Endothelial cell of umbilical vein (primary cell): Measurements from ENCODE around the gene TROAP. TPM values are rescaled to one million over a fixed set of nuclear protein-coding genes. Genes with fewer than 3 reads are reported as not detected.

ENCODE experiments used
- BruUV-seq: library from RNA; stranded (reverse); fragments of 400-500 nt; replicated peaks from 2 replicates; lab custom pipeline; 2021; lab: Mats Ljungman, UMichigan
- CTCF ChIA-PET: fragments of 300-600, 350-600 bp; sonication (Branson Sonifier 250); formaldehyde crosslinking; loops from one replicate; lab custom pipeline; 2021; ENCODE audit warnings: antibody characterized with exemption, inconsistent platforms; lab: Charles Lee
- POLR2A ChIA-PET: fragments of 300-600, 350-600 bp; sonication (Branson Sonifier 250); formaldehyde crosslinking; loops from one replicate; lab custom pipeline; 2021; ENCODE audit warnings: antibody characterized with exemption, inconsistent platforms; lab: Charles Lee
- DNase-seq: peaks from one replicate; pipeline ENCODE4 v3.0.0-alpha.2; 2011; ENCODE audit warnings: low read depth, low spot score
- FAIRE-seq: peaks from 2 replicates; lab custom pipeline; 2011; peaks lifted over from hg19 to GRCh38; lab: Jason Lieb, UNC
- H2AFZ ChIP-seq: 2 replicates; pipeline ENCODE4 v1.6.0; 2012; ENCODE audit warnings: low read depth, low read length, control low read depth, inconsistent platforms
- H3K27ac ChIP-seq: 2 replicates; pipeline ENCODE4 v1.5.1; 2011; ENCODE audit warnings: low read depth, mild to moderate bottlenecking, control low read depth, low read length, moderate library complexity; ENCODE audit not compliant: insufficient read depth
- H3K27me3 ChIP-seq, 2 experiments: 2 replicates each; pipeline versions ENCODE4 v1.6.0 to v1.6.1; 2011; ENCODE audit warnings: low read length in 2 of 2, mixed read lengths in 1 of 2; ENCODE audit not compliant: control insufficient read depth in 2 of 2, insufficient read depth in 2 of 2
- H3K36me3 ChIP-seq, 2 experiments: 2 replicates in 1 of 2; 3 replicates in 1 of 2; pipeline ENCODE4 v1.5.1; 2011; ENCODE audit warnings: low read length in 2 of 2, mild to moderate bottlenecking in 1 of 2, moderate library complexity in 1 of 2; ENCODE audit not compliant: control insufficient read depth in 2 of 2, insufficient read depth in 2 of 2; ENCODE audit errors: extremely low read depth in 1 of 2
- H3K4me1 ChIP-seq: 3 replicates; pipeline ENCODE4 v1.5.1; 2011; ENCODE audit warnings: mild to moderate bottlenecking, low read length; ENCODE audit not compliant: control insufficient read depth, insufficient read depth; ENCODE audit errors: extremely low read depth
- H3K4me2 ChIP-seq: 2 replicates; pipeline ENCODE4 v1.6.1; 2011; ENCODE audit warnings: low read length, control low read depth, mixed read lengths; ENCODE audit not compliant: insufficient read depth
- H3K4me3 ChIP-seq, 3 experiments: fragments of 200-600 bp in 1 of 3; sonication (generic), shearing (Covaris generic) in 1 of 3; replicated peaks in 1 of 3; 2 replicates each; pipeline ENCODE4 v1.5.1; 2011 to 2016; ENCODE audit warnings: control low read depth in 3 of 3, low read length in 3 of 3, mild to moderate bottlenecking in 2 of 3, inconsistent platforms in 1 of 3, low read depth in 1 of 3, moderate library complexity in 1 of 3; ENCODE audit not compliant: insufficient read depth in 1 of 3
- H3K79me2 ChIP-seq: 2 replicates; pipeline ENCODE4 v1.6.0; 2012; ENCODE audit warnings: low read length, inconsistent platforms; ENCODE audit not compliant: control insufficient read depth, insufficient read depth
- H3K9ac ChIP-seq: replicated peaks from 2 replicates; pipeline ENCODE3; 2011; ENCODE audit warnings: low read length, control low read depth; ENCODE audit not compliant: insufficient read depth; ENCODE audit errors: extremely low read depth
- H3K9me1 ChIP-seq: replicated peaks from 3 replicates; pipeline ENCODE4 v1.6.0; 2011; ENCODE audit warnings: mild to moderate bottlenecking, low read length; ENCODE audit not compliant: control insufficient read depth, insufficient read depth; ENCODE audit errors: extremely low read depth
- H3K9me3 ChIP-seq: replicated peaks from 2 replicates; pipeline ENCODE4 v1.5.1; 2012; ENCODE audit warnings: low read length, inconsistent platforms; ENCODE audit not compliant: control insufficient read depth, insufficient read depth
- H4K20me1 ChIP-seq: replicated peaks from 2 replicates; pipeline ENCODE3; 2011; ENCODE audit warnings: mild to moderate bottlenecking, low read length; ENCODE audit not compliant: control insufficient read depth, insufficient read depth; ENCODE audit errors: extremely low read depth
- EZH2 ChIP-seq: IDR thresholded peaks from 2 replicates; pipeline ENCODE4 v1.6.1; 2012; ENCODE audit warnings: borderline replicate concordance, low read depth, mild to moderate bottlenecking, moderate library complexity, low read length, inconsistent platforms; ENCODE audit not compliant: severe bottlenecking
- FOS ChIP-seq: IDR thresholded peaks from 2 replicates; pipeline ENCODE4 v1.6.1; 2011; ENCODE audit warnings: mild to moderate bottlenecking, low read length, moderate library complexity, borderline replicate concordance; ENCODE audit not compliant: insufficient read depth
- GATA2 ChIP-seq: IDR thresholded peaks from 2 replicates; pipeline ENCODE4 v1.7.0; 2011; ENCODE audit warnings: low read depth, mild to moderate bottlenecking, moderate library complexity, mixed read lengths, low read length; ENCODE audit not compliant: insufficient read length, insufficient read depth
- JUN ChIP-seq: IDR thresholded peaks from 2 replicates; pipeline ENCODE4 v1.6.1; 2011; ENCODE audit warnings: borderline replicate concordance, low read depth; ENCODE audit not compliant: insufficient read length, insufficient read depth
- MAX ChIP-seq: IDR thresholded peaks from 2 replicates; pipeline ENCODE4 v1.6.1; 2011; ENCODE audit not compliant: insufficient read depth, insufficient read length
- MYC ChIP-seq: IDR thresholded peaks from one replicate; pipeline ENCODE4 v1.6.1; 2011; ENCODE audit warnings: mild to moderate bottlenecking, low read depth, low read length
- POLR2A ChIP-seq: IDR thresholded peaks from 2 replicates; pipeline ENCODE4 v1.6.1; 2012; ENCODE audit warnings: low read depth, mild to moderate bottlenecking, control low read depth, low read length
- POLR2AphosphoS5 ChIP-seq: IDR thresholded peaks from 2 replicates; pipeline ENCODE4 v1.6.1; 2012; ENCODE audit warnings: low read depth, mild to moderate bottlenecking, control low read depth, low read length, moderate library complexity; ENCODE audit not compliant: insufficient read depth
- dilution Hi-C: fragments of 300-500 bp; cut with MboI; formaldehyde crosslinking; loops from one replicate; pipeline ENCODE4 v1.15.0; 2019; ENCODE audit warnings: low sequenced_read_pairs; ENCODE audit not compliant: extremely low pct_ligation_motif_present
- intact Hi-C: fragments of 100-400 bp; cut with micrococcal nuclease; formaldehyde crosslinking; loops from one replicate; pipeline ENCODE4 v1.10.0; 2022
- polyA plus RNA-seq, 4 experiments: library from polyadenylated mRNA; depleted of rRNA in 3 of 4; stranded (reverse) in 3 of 4; unstranded in 1 of 4; fragments of >200 nt; gene quantifications; 2 replicates each; pipeline versions ENCODE4 v1.2.1 to v1.2.3, GENCODE V29; 2011 to 2012; ENCODE audit warnings: missing spikeins in 1 of 4
- total RNA-seq: library from RNA; stranded (reverse); gene quantifications from 2 replicates; pipeline ENCODE4 v1.2.3, GENCODE V29; 2021
- TF ChIP-seq, protein P1 (sequence below), 2 donors: IDR thresholded peaks; 1 replicate in 1 of 2; 2 replicates in 1 of 2; pipeline ENCODE4 v1.5.1; 2011; ENCODE audit warnings: low read length in 2 of 2, mild to moderate bottlenecking in 2 of 2, moderate library complexity in 2 of 2, control low read depth in 1 of 2, inconsistent platforms in 1 of 2, low read depth in 1 of 2; ENCODE audit not compliant: insufficient read depth in 1 of 2; ENCODE audit errors: extremely low read depth in 1 of 2

The TROAP gene
- total and polyA plus RNA-seq, 2 donors (not counting 3 experiments of a cell fraction or from before 2014, with no cell fraction given), result 31.7 to 68.6 TPM

- intact Hi-C loops (loop anchor here (10.0 kb wide), 1 partner anchor 396 kb away; the partner anchor contains the start of gene TMBIM6), dilution Hi-C loops (no loop called here)
- Histone ChIP-seq H3K4me2 (no peak overlapping the region), H3K4me1 (peaks cover 28% of the 10 kb centered on the region), H3K36me3 (no peaks in the 10 kb centered on the region), H3K4me3 (no peak overlapping the region), H2AFZ (no peak overlapping the region), H3K9me3 (no peaks in the 10 kb centered on the region), H3K9me1 (no peaks in the 10 kb centered on the region), H3K27ac (no peak overlapping the region), H3K79me2 (no peaks in the 10 kb centered on the region), H3K9ac (no peak overlapping the region), H3K27me3 (peaks cover 23 to 31% of the 10 kb centered on the region in 2 experiments), H4K20me1 (no peaks in the 10 kb centered on the region)
- TF ChIP-seq JUN (no peak), MAX (no peak), POLR2A (no peak), GATA2 (no peak), MYC (no peak), FOS (no peak), EZH2 (no peak), POLR2AphosphoS5 (no peak)
- TF ChIP-seq, protein P1, sequence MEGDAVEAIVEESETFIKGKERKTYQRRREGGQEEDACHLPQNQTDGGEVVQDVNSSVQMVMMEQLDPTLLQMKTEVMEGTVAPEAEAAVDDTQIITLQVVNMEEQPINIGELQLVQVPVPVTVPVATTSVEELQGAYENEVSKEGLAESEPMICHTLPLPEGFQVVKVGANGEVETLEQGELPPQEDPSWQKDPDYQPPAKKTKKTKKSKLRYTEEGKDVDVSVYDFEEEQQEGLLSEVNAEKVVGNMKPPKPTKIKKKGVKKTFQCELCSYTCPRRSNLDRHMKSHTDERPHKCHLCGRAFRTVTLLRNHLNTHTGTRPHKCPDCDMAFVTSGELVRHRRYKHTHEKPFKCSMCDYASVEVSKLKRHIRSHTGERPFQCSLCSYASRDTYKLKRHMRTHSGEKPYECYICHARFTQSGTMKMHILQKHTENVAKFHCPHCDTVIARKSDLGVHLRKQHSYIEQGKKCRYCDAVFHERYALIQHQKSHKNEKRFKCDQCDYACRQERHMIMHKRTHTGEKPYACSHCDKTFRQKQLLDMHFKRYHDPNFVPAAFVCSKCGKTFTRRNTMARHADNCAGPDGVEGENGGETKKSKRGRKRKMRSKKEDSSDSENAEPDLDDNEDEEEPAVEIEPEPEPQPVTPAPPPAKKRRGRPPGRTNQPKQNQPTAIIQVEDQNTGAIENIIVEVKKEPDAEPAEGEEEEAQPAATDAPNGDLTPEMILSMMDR (IDR thresholded peaks at IDR 0.05; ENCODE audit: extremely low read depth in 1 of 2, insufficient read depth in 1 of 2, low read depth in 1 of 2, low read length in 2 of 2), result no peak
- POLR2A ChIA-PET, result no interaction called here
- DNase-seq, result no peak
- no peak for FAIRE-seq
- no TSS peak for BruUV-seq
- CTCF ChIA-PET, result interaction anchor here (1.3 to 8.0 kb wide), 8 partner anchors 11 to 270 kb away, joined by 4 to 280 read pairs (median 38); partner anchors contain the start of genes C1QL4 and PRPH
Measured at GRCh38 chr12:49348781-49349180, 25.7 kb downstream of the TROAP start.
